ENCODE results near the gene HPX. TPM values are rescaled to one million over a fixed set of nuclear protein-coding genes. Genes with fewer than 3 reads are reported as not detected.

The HPX gene
- total and polyA plus RNA-seq, 12 donors: 0.26 to 25.2 (median 1.7) TPM

GRCh38 chr11:6468712-6469495, 28.1 kb upstream of the HPX start:
- Histone ChIP-seq H3K4me3 (no peak overlapping the region), H3K4me1 (replicated peaks in 1 of 2) (peaks cover 0 to 13% of the 10 kb centered on the region in 2 donors), H3K27me3 (no peaks in the 10 kb centered on the region), H3K36me3 (replicated peaks in 1 of 2) (peaks cover 0 to 7% of the 10 kb centered on the region in 2 donors), H3K9me3 (replicated peaks in 1 of 3) (no peaks in the 10 kb centered on the region), H3K27ac (peak overlapping the region in 2 of 5 donors; percentile 43 to 74)
- 15 to 34% (median 26%) methylated on average over 6 of the region's 6 CpGs for WGBS, 4 donors
- DNase-seq: peak; percentile 84 to 95 (median 90)
- TF ChIP-seq CTCF (IDR thresholded peaks at IDR 0.05) (peak in 1 of 6 experiments; percentile 3), POLR2A (IDR thresholded peaks at IDR 0.05) (no peak)
- intact Hi-C loops (cut with DNase I): no loop called here

- TF ChIP-seq CTCF (IDR thresholded peaks at IDR 0.05) (no peak), POLR2A (IDR thresholded peaks at IDR 0.05) (no peak)
- H3K27ac ChIP-seq: no peak overlapping the region
- no peaks in the 10 kb centered on the region for H3K9me3 ChIP-seq (replicated peaks in 1 of 3)
- intact Hi-C loops (cut with DNase I): no loop called here
- H3K4me3 ChIP-seq: no peak overlapping the region
- peaks cover 0 to 50% of the 10 kb centered on the region in 2 donors for H3K36me3 ChIP-seq (replicated peaks in 1 of 2)
- WGBS, 4 donors: 80 to 93% (median 86%) methylated on average over 1 of the region's 1 CpG
- DNase-seq: no peak
- H3K4me1 ChIP-seq (replicated peaks in 1 of 2): no peaks in the 10 kb centered on the region
- H3K27me3 ChIP-seq: no peaks in the 10 kb centered on the region
Observed at GRCh38 chr11:6459099-6459450, 18.3 kb upstream of the HPX start.

GRCh38 chr11:6458352-6459098, 17.7 kb upstream of the HPX start:
- Histone ChIP-seq H3K27ac (no peak overlapping the region), H3K9me3 (replicated peaks in 1 of 3) (no peaks in the 10 kb centered on the region), H3K36me3 (replicated peaks in 1 of 2) (peaks cover 0 to 50% of the 10 kb centered on the region in 2 donors), H3K4me3 (no peak overlapping the region), H3K27me3 (no peaks in the 10 kb centered on the region), H3K4me1 (replicated peaks in 1 of 2) (no peaks in the 10 kb centered on the region)
- 66 to 86% (median 78%) methylated on average over 2 of the region's 2 CpGs for WGBS, 4 donors
- DNase-seq: no peak
- intact Hi-C loops (cut with DNase I): no loop called here
- TF ChIP-seq POLR2A (IDR thresholded peaks at IDR 0.05) (no peak), CTCF (IDR thresholded peaks at IDR 0.05) (no peak)

GRCh38 chr11:6457581-6458320, 17.0 kb upstream of the HPX start:
- no peak for DNase-seq
- intact Hi-C loops (cut with DNase I): no loop called here
- H3K27ac ChIP-seq: no peak overlapping the region
- no peaks in the 10 kb centered on the region for H3K9me3 ChIP-seq (replicated peaks in 1 of 3)
- no peaks in the 10 kb centered on the region for H3K4me1 ChIP-seq (replicated peaks in 1 of 2)
- TF ChIP-seq POLR2A (IDR thresholded peaks at IDR 0.05) (no peak), CTCF (IDR thresholded peaks at IDR 0.05) (no peak)
- H3K27me3 ChIP-seq: no peaks in the 10 kb centered on the region
- WGBS, 4 donors: 94 to 97% (median 95%) methylated on average over 23 to 26 of the region's 26 CpGs
- peaks cover 0 to 52% of the 10 kb centered on the region in 2 donors for H3K36me3 ChIP-seq (replicated peaks in 1 of 2)
- H3K4me3 ChIP-seq: no peak overlapping the region

Data from adrenal gland (tissue), 12 donors.